C4-2B (cell line): Measurements from ENCODE around the gene LZIC.

Experiments
- H3K27ac ChIP-seq: fragments of 450-650 bp; 2 replicates; pipeline ENCODE4 v1.5.1; 2017
- ZFX ChIP-seq: fragments of 450-650 bp; IDR thresholded peaks from 2 replicates; pipeline ENCODE4 v1.6.1; 2017
- TF ChIP-seq, protein P1 (sequence below): fragments of 450-650 bp; conservative IDR thresholded peaks from 2 replicates; pipeline ENCODE4 v1.5.1; 2017; ENCODE audit warnings: mild to moderate bottlenecking

The LZIC gene

GRCh38 chr1:9960011-9960410 is 16.8 kb upstream of the LZIC start:
- no peak overlapping the region for H3K27ac ChIP-seq
- TF ChIP-seq, protein P1, sequence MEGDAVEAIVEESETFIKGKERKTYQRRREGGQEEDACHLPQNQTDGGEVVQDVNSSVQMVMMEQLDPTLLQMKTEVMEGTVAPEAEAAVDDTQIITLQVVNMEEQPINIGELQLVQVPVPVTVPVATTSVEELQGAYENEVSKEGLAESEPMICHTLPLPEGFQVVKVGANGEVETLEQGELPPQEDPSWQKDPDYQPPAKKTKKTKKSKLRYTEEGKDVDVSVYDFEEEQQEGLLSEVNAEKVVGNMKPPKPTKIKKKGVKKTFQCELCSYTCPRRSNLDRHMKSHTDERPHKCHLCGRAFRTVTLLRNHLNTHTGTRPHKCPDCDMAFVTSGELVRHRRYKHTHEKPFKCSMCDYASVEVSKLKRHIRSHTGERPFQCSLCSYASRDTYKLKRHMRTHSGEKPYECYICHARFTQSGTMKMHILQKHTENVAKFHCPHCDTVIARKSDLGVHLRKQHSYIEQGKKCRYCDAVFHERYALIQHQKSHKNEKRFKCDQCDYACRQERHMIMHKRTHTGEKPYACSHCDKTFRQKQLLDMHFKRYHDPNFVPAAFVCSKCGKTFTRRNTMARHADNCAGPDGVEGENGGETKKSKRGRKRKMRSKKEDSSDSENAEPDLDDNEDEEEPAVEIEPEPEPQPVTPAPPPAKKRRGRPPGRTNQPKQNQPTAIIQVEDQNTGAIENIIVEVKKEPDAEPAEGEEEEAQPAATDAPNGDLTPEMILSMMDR = no peak
- TF ChIP-seq ZFX = no peak

DNA sequence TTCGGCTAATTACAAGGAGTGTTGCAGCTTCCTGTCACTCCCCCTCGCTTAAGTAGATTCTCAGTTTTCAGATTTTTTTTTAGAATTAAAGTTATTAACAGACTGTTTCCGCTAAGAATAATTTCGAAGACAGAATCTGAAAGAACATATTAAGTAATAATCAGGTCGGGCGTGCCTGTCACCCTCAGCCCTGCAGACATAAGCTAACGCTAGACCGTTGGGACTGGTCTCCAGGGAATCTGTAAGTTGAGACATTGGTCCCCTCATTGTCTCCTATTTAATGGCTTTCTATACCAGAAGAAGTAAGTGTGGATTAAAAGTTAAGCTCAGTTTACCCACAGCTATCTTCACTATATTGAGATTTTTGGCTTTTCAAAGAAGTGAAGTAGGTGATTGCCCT is 14.5 kb upstream of the LZIC start:
- no peak overlapping the region for H3K27ac ChIP-seq
- TF ChIP-seq, protein P1 = no peak

- H3K27ac ChIP-seq = no peak overlapping the region
- TF ChIP-seq, protein P1 = no peak
Measured at GRCh38 chr1:9946315-9946714, 3.1 kb upstream of the LZIC start.

GRCh38 chr1:9942399-9942938 is 722 bp downstream of the LZIC start:
- peak overlapping the region; percentile 79 for H3K27ac ChIP-seq
- no peak for TF ChIP-seq ZFX
- TF ChIP-seq, protein P1 = peak; percentile 74

- H3K27ac ChIP-seq = no peak overlapping the region
- TF ChIP-seq, protein P1 = no peak
- no peak for TF ChIP-seq ZFX
Measured at GRCh38 chr1:9929431-9930385, 13.5 kb downstream of the LZIC start.

GRCh38 chr1:9927259-9927658 is 15.9 kb downstream of the LZIC start:
- no peak overlapping the region for H3K27ac ChIP-seq
- no peak for TF ChIP-seq ZFX
- TF ChIP-seq, protein P1 = no peak

GRCh38 chr1:9922342-9922741 is 20.8 kb downstream of the LZIC start:
- TF ChIP-seq, protein P1 = no peak
- no peak for TF ChIP-seq ZFX
- H3K27ac ChIP-seq = no peak overlapping the region
